ENCODE data around the gene RPRD1A. TPM values are rescaled to one million over a fixed set of nuclear protein-coding genes. Genes with fewer than 3 reads are reported as not detected.
"Not testable (repeated sequence)": the region's sequence is repeated elsewhere in the genome, so short reads cannot be mapped to it uniquely, and the experiment has no call there.

Gene RPRD1A
- total RNA-seq, 2 experiments from 2014 or later = 21.8 to 25.1 TPM

GRCh38 chr18:36066686-36067054 lies 689 bp downstream of the RPRD1A start:
- Mint-ChIP-seq H3K27ac (peak overlapping the region; percentile 91), H3K4me1 (ENCODE audit: low read depth) (peaks cover 48% of the 10 kb centered on the region), H3K9me3 (no peaks in the 10 kb centered on the region), H3K36me3 (ENCODE audit: low read depth) (peaks cover 33% of the 10 kb centered on the region), H3K27me3 (no peaks in the 10 kb centered on the region), H3K4me3 (peak overlapping the region; percentile 91)
- no peak for DNase-seq
- CTCF ChIA-PET = interaction anchor here (0.7 to 1.3 kb wide), 3 partner anchors 49 to 763 kb away, joined by 3 to 4 read pairs (median 4); no protein-coding TSS in a partner anchor
- intact Hi-C loops (cut with DNase I, micrococcal nuclease) = loop anchor here (1.0 to 10.0 kb wide), 7 partner anchors 62 to 762 kb away; partner anchors contain the start of genes ELP2 (in 2 of the 2), INO80C (in 2 of the 2), RMP24 (in 2 of the 2) and SLC39A6 (in 2 of the 2)
- POLR2A ChIA-PET = interaction anchor here (0.5 to 3.2 kb wide), 4 partner anchors 9 to 94 kb away, joined by 3 to 24 read pairs (median 14); partner anchors contain the start of genes ELP2, RMP24 and SLC39A6
- Histone ChIP-seq H3K4me3 (ENCODE audit: low read length) (peak overlapping the region; percentile 96), H3K9me3 (ENCODE audit: control insufficient read depth in 1 of 2, insufficient read depth in 1 of 2, low read length in 2 of 2) (no peaks in the 10 kb centered on the region), H3K27ac (ENCODE audit: low read depth in 1 of 2, low read length in 2 of 2) (peak overlapping the region; percentile 65 to 86), H3K4me1 (ENCODE audit: insufficient read depth, low read length) (peaks cover 17% of the 10 kb centered on the region), H3K27me3 (ENCODE audit: control insufficient read depth in 1 of 2, insufficient read depth in 2 of 2, low read length in 2 of 2) (no peaks in the 10 kb centered on the region), H3K36me3 (ENCODE audit: insufficient read depth, low read length) (no peaks in the 10 kb centered on the region)
- TF ChIP-seq, protein P1, sequence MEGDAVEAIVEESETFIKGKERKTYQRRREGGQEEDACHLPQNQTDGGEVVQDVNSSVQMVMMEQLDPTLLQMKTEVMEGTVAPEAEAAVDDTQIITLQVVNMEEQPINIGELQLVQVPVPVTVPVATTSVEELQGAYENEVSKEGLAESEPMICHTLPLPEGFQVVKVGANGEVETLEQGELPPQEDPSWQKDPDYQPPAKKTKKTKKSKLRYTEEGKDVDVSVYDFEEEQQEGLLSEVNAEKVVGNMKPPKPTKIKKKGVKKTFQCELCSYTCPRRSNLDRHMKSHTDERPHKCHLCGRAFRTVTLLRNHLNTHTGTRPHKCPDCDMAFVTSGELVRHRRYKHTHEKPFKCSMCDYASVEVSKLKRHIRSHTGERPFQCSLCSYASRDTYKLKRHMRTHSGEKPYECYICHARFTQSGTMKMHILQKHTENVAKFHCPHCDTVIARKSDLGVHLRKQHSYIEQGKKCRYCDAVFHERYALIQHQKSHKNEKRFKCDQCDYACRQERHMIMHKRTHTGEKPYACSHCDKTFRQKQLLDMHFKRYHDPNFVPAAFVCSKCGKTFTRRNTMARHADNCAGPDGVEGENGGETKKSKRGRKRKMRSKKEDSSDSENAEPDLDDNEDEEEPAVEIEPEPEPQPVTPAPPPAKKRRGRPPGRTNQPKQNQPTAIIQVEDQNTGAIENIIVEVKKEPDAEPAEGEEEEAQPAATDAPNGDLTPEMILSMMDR (IDR thresholded peaks at IDR 0.05) = no peak
- ATAC-seq (ENCODE audit: poor library complexity) = no peak

DNA sequence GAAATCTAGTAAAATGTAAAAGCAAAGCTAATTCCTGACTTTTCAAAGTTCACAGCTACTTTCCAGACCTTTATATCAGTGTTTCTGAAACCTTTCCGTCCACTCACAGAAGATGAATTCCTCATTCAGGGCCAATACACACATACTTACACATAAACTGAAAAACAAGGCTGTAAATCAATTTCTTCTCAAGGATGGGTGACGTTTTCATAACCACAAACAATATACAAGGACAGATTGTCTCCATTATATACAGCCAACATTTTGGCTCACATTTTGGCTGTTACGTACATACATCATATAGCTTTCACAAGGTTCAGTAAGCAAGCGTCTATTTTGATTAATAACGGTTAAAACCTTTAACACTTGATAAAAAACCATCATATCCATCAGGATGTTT lies 1.4 kb downstream of the RPRD1A start:
- POLR2A ChIA-PET = interaction anchor here (0.5 to 3.2 kb wide), 4 partner anchors 8 to 94 kb away, joined by 3 to 24 read pairs (median 4); partner anchors contain the start of gene RMP24
- TF ChIP-seq, protein P1 (IDR thresholded peaks at IDR 0.05) = no peak

GRCh38 chr18:36064809-36065079 lies 2.6 kb downstream of the RPRD1A start:
- peaks cover 60% of the 10 kb centered on the region for H3K4me1 Mint-ChIP-seq (ENCODE audit: low read depth)

More for the DNA sequence above, 1.4 kb downstream of the RPRD1A start:
- H3K36me3 ChIP-seq (ENCODE audit: insufficient read depth, low read length) = no peaks in the 10 kb centered on the region
- Mint-ChIP-seq H3K9me3 (no peaks in the 10 kb centered on the region), H3K36me3 (ENCODE audit: low read depth) (peaks cover 33% of the 10 kb centered on the region), H3K27ac (peak overlapping the region; percentile 91), H3K27me3 (no peaks in the 10 kb centered on the region), H3K4me3 (peak overlapping the region; percentile 91), H3K4me1 (ENCODE audit: low read depth) (peaks cover 54% of the 10 kb centered on the region)
- no peaks in the 10 kb centered on the region for H3K9me3 ChIP-seq (ENCODE audit: control insufficient read depth in 1 of 2, insufficient read depth in 1 of 2, low read length in 2 of 2)
- H3K4me1 ChIP-seq (ENCODE audit: insufficient read depth, low read length) = peaks cover 17% of the 10 kb centered on the region
- H3K27me3 ChIP-seq (ENCODE audit: control insufficient read depth in 1 of 2, insufficient read depth in 2 of 2, low read length in 2 of 2) = no peaks in the 10 kb centered on the region
- CTCF ChIA-PET = interaction anchor here (1.3 kb wide), 1 partner anchor 48 kb away, joined by 4 read pairs; no protein-coding TSS in a partner anchor
- DNase-seq (no peak), ATAC-seq (ENCODE audit: poor library complexity) (no peak)
- no peak overlapping the region for H3K27ac ChIP-seq (ENCODE audit: low read depth in 1 of 2, low read length in 2 of 2)
- H3K4me3 ChIP-seq (ENCODE audit: low read length) = peak overlapping the region; percentile 96
- intact Hi-C loops (cut with DNase I, micrococcal nuclease) = loop anchor here (2.0 to 10.0 kb wide), 6 partner anchors 63 to 763 kb away; partner anchors contain the start of genes ELP2 (in 2 of the 2), INO80C (in 2 of the 2), SLC39A6 (in 2 of the 2) and KIAA1328 (in 1 of the 2)

More at GRCh38 chr18:36064809-36065079, 2.6 kb downstream of the RPRD1A start:
- H3K27me3 Mint-ChIP-seq; ATAC-seq (ENCODE audit: poor library complexity); H3K9me3 Mint-ChIP-seq; H3K27ac ChIP-seq (ENCODE audit: low read depth in 1 of 2, low read length in 2 of 2); H3K27ac Mint-ChIP-seq; CTCF ChIA-PET; DNase-seq; H3K36me3 ChIP-seq (ENCODE audit: insufficient read depth, low read length); H3K27me3 ChIP-seq (ENCODE audit: control insufficient read depth in 1 of 2, insufficient read depth in 2 of 2, low read length in 2 of 2); H3K9me3 ChIP-seq (ENCODE audit: control insufficient read depth in 1 of 2, insufficient read depth in 1 of 2, low read length in 2 of 2); H3K4me3 ChIP-seq (ENCODE audit: low read length): not testable (repeated sequence)
- intact Hi-C loops (cut with DNase I, micrococcal nuclease) = loop anchor here in 1 of 2 experiments (5.0 to 10.0 kb wide), 2 partner anchors 567 to 720 kb away; partner anchors contain the start of genes INO80C and ZNF24
- peaks cover 33% of the 10 kb centered on the region for H3K36me3 Mint-ChIP-seq (ENCODE audit: low read depth)
- POLR2A ChIA-PET = interaction anchor here (1.8 to 3.2 kb wide), 2 partner anchors 66 to 92 kb away, joined by 4 to 24 read pairs; partner anchors contain the start of gene RMP24
- H3K4me1 ChIP-seq (ENCODE audit: insufficient read depth, low read length) = peaks cover 17% of the 10 kb centered on the region
- H3K4me3 Mint-ChIP-seq = peak overlapping the region; percentile 54
